IMR-90 (cell line): ENCODE results near the gene SRD5A1. TPM values are rescaled to one million over a fixed set of nuclear protein-coding genes. Genes with fewer than 3 reads are reported as not detected.

ENCODE experiments used
- ATAC-seq: fragments of 200-7000 bp; cut with Tn5 transposase; 2 replicates; pipeline ENCODE4 v1.9.1; 2020; ENCODE audit warnings: low read depth, mild to moderate bottlenecking, moderate library complexity
- BruUV-seq: library from RNA; stranded (reverse); fragments of 400-500 nt; replicated peaks from 2 replicates; lab custom pipeline; 2021; lab: Mats Ljungman, UMichigan
- CTCF ChIA-PET: fragments of 300-600 bp; formaldehyde crosslinking; extraction: SDS; loops from one replicate; lab custom pipeline; 2021; ENCODE audit warnings: antibody characterized with exemption; lab: Yijun Ruan, JAX
- POLR2A ChIA-PET: fragments of 300-600 bp; sonication (Branson Sonifier 250); formaldehyde crosslinking; loops from one replicate; lab custom pipeline; 2022; ENCODE audit warnings: antibody characterized with exemption; ENCODE audit not compliant: unreplicated experiment; lab: Charles Lee
- DNase-seq: peaks from one replicate; pipeline ENCODE4 v3.0.0; 2013
- H2AFZ ChIP-seq: replicated peaks from 2 replicates; pipeline ENCODE3; 2013; ENCODE audit warnings: low read length, mild to moderate bottlenecking; ENCODE audit not compliant: poor library complexity
- H2AK5ac ChIP-seq: 2 replicates; pipeline ENCODE4 v1.6.1; 2013; ENCODE audit warnings: low read depth, low read length, inconsistent platforms
- H2AK9ac ChIP-seq: replicated peaks from 2 replicates; pipeline ENCODE3; 2013; ENCODE audit warnings: mild to moderate bottlenecking, low read depth, low read length, moderate library complexity; ENCODE audit not compliant: poor library complexity
- H2BK120ac ChIP-seq: 2 replicates; pipeline ENCODE4 v1.6.1; 2013; ENCODE audit warnings: low read depth, low read length, inconsistent platforms
- H2BK15ac ChIP-seq: 3 replicates; pipeline ENCODE4 v1.6.1; 2013; ENCODE audit warnings: low read depth, low read length, inconsistent platforms
- H2BK20ac ChIP-seq: 2 replicates; pipeline ENCODE4 v1.6.1; 2013; ENCODE audit warnings: low read depth, mild to moderate bottlenecking, inconsistent platforms, low read length, moderate library complexity
- H2BK5ac ChIP-seq: 2 replicates; pipeline ENCODE4 v1.6.1; 2013; ENCODE audit warnings: mild to moderate bottlenecking, low read depth, low read length, inconsistent platforms; ENCODE audit not compliant: poor library complexity, severe bottlenecking
- H3K14ac ChIP-seq: replicated peaks from 2 replicates; pipeline ENCODE4 v1.6.1; 2013; ENCODE audit warnings: low read depth, low read length, inconsistent platforms
- H3K18ac ChIP-seq: 2 replicates; pipeline ENCODE4 v1.6.1; 2013; ENCODE audit warnings: low read depth, low read length, control low read depth
- H3K23ac ChIP-seq: 2 replicates; pipeline ENCODE4 v1.6.1; 2013; ENCODE audit warnings: low read depth, low read length, inconsistent platforms
- H3K27ac ChIP-seq: 2 replicates; pipeline ENCODE4 v1.5.1; 2013; ENCODE audit warnings: mild to moderate bottlenecking, control low read depth, low read length; ENCODE audit not compliant: insufficient read depth
- H3K27me3 ChIP-seq: 2 replicates; pipeline ENCODE4 v1.6.1; 2013; ENCODE audit warnings: low read length; ENCODE audit not compliant: control insufficient read depth, insufficient read depth
- H3K36me3 ChIP-seq: 2 replicates; pipeline ENCODE4 v1.6.1; 2013; ENCODE audit warnings: low read length, mixed read lengths; ENCODE audit not compliant: control insufficient read depth, insufficient read depth
- H3K4ac ChIP-seq: 2 replicates; pipeline ENCODE4 v1.6.1; 2013; ENCODE audit warnings: low read depth, low read length, inconsistent platforms
- H3K4me1 ChIP-seq: 2 replicates; pipeline ENCODE4 v1.6.1; 2013; ENCODE audit warnings: low read length, mixed read lengths; ENCODE audit not compliant: control insufficient read depth, insufficient read depth
- H3K4me2 ChIP-seq: 2 replicates; pipeline ENCODE4 v1.6.1; 2013; ENCODE audit warnings: low read depth, mild to moderate bottlenecking, control low read depth, low read length, moderate library complexity
- H3K4me3 ChIP-seq: 2 replicates; pipeline ENCODE4 v1.5.1; 2013; ENCODE audit warnings: low read depth, mild to moderate bottlenecking, control low read depth, low read length, moderate library complexity; ENCODE audit not compliant: insufficient read depth
- H3K56ac ChIP-seq: 2 replicates; pipeline ENCODE4 v1.6.1; 2013; ENCODE audit warnings: low read length, inconsistent platforms; ENCODE audit not compliant: insufficient read depth; ENCODE audit errors: extremely low read depth
- H3K79me1 ChIP-seq, 2 experiments: 2 replicates each; pipeline ENCODE4 v1.6.1; 2013; ENCODE audit warnings: low read length in 2 of 2, inconsistent platforms in 1 of 2, low read depth in 1 of 2
- H3K9ac ChIP-seq: 2 replicates; pipeline ENCODE4 v1.6.1; 2013; ENCODE audit warnings: low read depth, low read length, control low read depth
- H3K9me1 ChIP-seq: 2 replicates; pipeline ENCODE4 v1.6.1; 2013; ENCODE audit warnings: low read length, inconsistent platforms; ENCODE audit not compliant: insufficient read depth
- H3K9me3 ChIP-seq: 2 replicates; pipeline ENCODE4 v1.6.1; 2013; ENCODE audit warnings: low read length; ENCODE audit not compliant: control insufficient read depth, insufficient read depth
- H4K20me1 ChIP-seq: 2 replicates; pipeline ENCODE4 v1.6.1; 2013; ENCODE audit warnings: low read length, inconsistent platforms; ENCODE audit not compliant: insufficient read depth
- H4K5ac ChIP-seq: 2 replicates; pipeline ENCODE4 v1.6.1; 2013; ENCODE audit warnings: mild to moderate bottlenecking, low read depth, low read length, control low read depth
- H4K8ac ChIP-seq, 2 experiments: 2 replicates each; pipeline ENCODE4 v1.6.1; 2013; ENCODE audit warnings: low read depth in 2 of 2, low read length in 2 of 2, control low read depth in 1 of 2, inconsistent platforms in 1 of 2
- H4K91ac ChIP-seq: 2 replicates; pipeline ENCODE4 v1.6.1; 2013; ENCODE audit warnings: low read depth, low read length, inconsistent platforms; ENCODE audit not compliant: insufficient read depth
- BHLHE40 ChIP-seq: fragments of 150-350 bp; IDR thresholded peaks from 2 replicates; pipeline ENCODE4 v1.6.1; 2016; ENCODE audit warnings: mild to moderate bottlenecking, low read depth, low read length
- CEBPB ChIP-seq: IDR thresholded peaks from 2 replicates; pipeline ENCODE4 v1.6.1; 2012; ENCODE audit warnings: low read depth, low read length, improper control_type of control experiment
- CHD1 ChIP-seq: IDR thresholded peaks from 2 replicates; pipeline ENCODE4 v1.6.1; 2012; ENCODE audit warnings: low read depth, low read length, improper control_type of control experiment
- CTCF ChIP-seq: conservative IDR thresholded peaks from 2 replicates; pipeline ENCODE4 v1.5.1; 2012; ENCODE audit warnings: mild to moderate bottlenecking, low read depth, low read length, improper control_type of control experiment
- FOS ChIP-seq: fragments of 150-350 bp; IDR thresholded peaks from 2 replicates; pipeline ENCODE4 v1.6.1; 2016; ENCODE audit warnings: low read depth, low read length
- MAFK ChIP-seq: IDR thresholded peaks from 2 replicates; pipeline ENCODE4 v1.6.1; 2012; ENCODE audit warnings: low read depth, low read length, improper control_type of control experiment
- MAZ ChIP-seq: IDR thresholded peaks from 2 replicates; pipeline ENCODE4 v1.6.1; 2012; ENCODE audit warnings: low read depth, mild to moderate bottlenecking, low read length, improper control_type of control experiment, moderate library complexity, borderline replicate concordance
- MXI1 ChIP-seq: IDR thresholded peaks from 2 replicates; pipeline ENCODE4 v1.6.1; 2012; ENCODE audit warnings: low read depth, mild to moderate bottlenecking, low read length, moderate library complexity, borderline replicate concordance
- NFE2L2 ChIP-seq: fragments of 150-350 bp; IDR thresholded peaks from 2 replicates; pipeline ENCODE4 v1.6.1; 2016; ENCODE audit warnings: low read depth, mild to moderate bottlenecking, low read length
- POLR2A ChIP-seq: IDR thresholded peaks from 2 replicates; pipeline ENCODE4 v1.6.1; 2012; ENCODE audit warnings: mild to moderate bottlenecking, low read depth, low read length
- RAD21 ChIP-seq: IDR thresholded peaks from 2 replicates; pipeline ENCODE4 v1.6.1; 2012; ENCODE audit warnings: low read length, improper control_type of control experiment
- RCOR1 ChIP-seq: IDR thresholded peaks from 2 replicates; pipeline ENCODE4 v1.6.1; 2012; ENCODE audit warnings: mild to moderate bottlenecking, low read length, improper control_type of control experiment; ENCODE audit not compliant: insufficient replicate concordance
- RFX5 ChIP-seq: IDR thresholded peaks from 2 replicates; pipeline ENCODE4 v1.8.0; 2012; ENCODE audit warnings: low read depth, mild to moderate bottlenecking, low read length, moderate library complexity
- SMC3 ChIP-seq: fragments of 150-350 bp; IDR thresholded peaks from 2 replicates; pipeline ENCODE4 v1.6.1; 2016; ENCODE audit warnings: low read depth, mild to moderate bottlenecking, antibody characterized with exemption, low read length, moderate library complexity
- USF2 ChIP-seq: fragments of 150-350 bp; IDR thresholded peaks from 2 replicates; pipeline ENCODE4 v1.6.1; 2017; ENCODE audit warnings: mild to moderate bottlenecking, antibody characterized with exemption, low read length, low read depth
- WGBS, 2 experiments: methylation state at CpG; one replicate each; pipeline versions ENCODE4 v1.1.5 to v1.1.7; 2013; ENCODE audit warnings: missing lambda C conversion rate in 2 of 2; ENCODE audit not compliant: insufficient read length in 1 of 2; ENCODE audit errors: extremely low coverage in 2 of 2; 5-methylcytosine and 5-hydroxymethylcytosine counted together
- dilution Hi-C: fragments of 300-500 bp; cut with HindIII; formaldehyde crosslinking; loops from one replicate; pipeline ENCODE4 v1.14.3; 2018; ENCODE audit warnings: low sequenced_read_pairs; ENCODE audit not compliant: unreplicated experiment
- in situ Hi-C: fragments of 300-500 bp; cut with MboI; formaldehyde crosslinking; loops from 3 replicates; pipeline ENCODE4 v1.14.3; 2019; ENCODE audit warnings: low sequenced_read_pairs, inconsistent platforms, mixed read lengths
- intact Hi-C: fragments of 100-400 bp; cut with micrococcal nuclease; formaldehyde crosslinking; loops from 2 replicates; pipeline ENCODE4 v1.10.0; 2022
- polyA plus RNA-seq, 3 experiments: library from polyadenylated mRNA; depleted of rRNA; stranded (reverse); fragments of >200 nt; gene quantifications; 2 replicates each; pipeline ENCODE4 v1.2.3, GENCODE V29; 2012; ENCODE audit warnings: low replicate concordance in 1 of 3
- total RNA-seq: library from RNA; depleted of rRNA; stranded (reverse); fragments of >200 nt; gene quantifications from 2 replicates; pipeline ENCODE4 v1.2.3, GENCODE V29; 2012
- TF ChIP-seq, protein P1 (sequence below): fragments of 150-350 bp; IDR thresholded peaks from 2 replicates; pipeline ENCODE4 v1.6.1; 2016; ENCODE audit warnings: low read depth, mild to moderate bottlenecking, low read length, moderate library complexity, borderline replicate concordance

SRD5A1 gene
- total and polyA plus RNA-seq, 2 of the 4 experiments (the other 2 are of a cell fraction): 6.3 to 18.2 TPM

DNA sequence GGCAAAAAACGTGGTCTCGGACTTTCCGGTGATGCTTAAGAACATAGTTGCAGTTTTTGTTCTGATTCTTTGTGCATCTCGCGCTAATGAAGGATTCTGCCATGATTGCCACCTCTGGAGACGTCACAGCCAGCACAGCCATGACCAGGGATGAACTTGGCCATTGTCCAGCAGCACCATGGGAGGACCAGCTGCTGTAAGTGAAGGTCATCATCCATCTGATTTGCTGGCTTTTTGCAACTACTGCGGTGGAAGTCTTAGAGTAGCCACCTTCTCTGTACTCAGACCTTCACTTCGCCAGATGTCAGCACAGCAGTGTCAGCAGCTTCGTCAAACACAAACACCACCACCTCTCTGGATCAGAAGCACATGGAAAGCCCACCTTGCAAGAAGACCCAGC lies 46.1 kb upstream of the SRD5A1 start:
- 72% methylated on average over 7 of the region's 9 CpGs; no CpG with 5 or more reads in 1 of the 2 experiments for WGBS, 2 experiments
- H2BK5ac ChIP-seq: no peak overlapping the region
- no peaks in the 10 kb centered on the region for H4K20me1 ChIP-seq
- H2AFZ ChIP-seq: no peak overlapping the region
- H4K91ac ChIP-seq: no peak overlapping the region
- no peak overlapping the region for H3K4ac ChIP-seq
- no TSS peak for BruUV-seq
- H2BK20ac ChIP-seq: no peak overlapping the region
- no peak overlapping the region for H2AK5ac ChIP-seq
- H4K8ac ChIP-seq: no peak overlapping the region
- POLR2A ChIA-PET: no interaction called here
- dilution Hi-C loops (no loop called here), in situ Hi-C loops (no loop called here), intact Hi-C loops (no loop called here)
- no peak overlapping the region for H4K5ac ChIP-seq
- H3K36me3 ChIP-seq: no peaks in the 10 kb centered on the region
- no peak overlapping the region for H3K18ac ChIP-seq
- no peak overlapping the region for H3K27ac ChIP-seq
- no peak overlapping the region for H2BK120ac ChIP-seq
- no peak for ATAC-seq
- no peak overlapping the region for H3K23ac ChIP-seq
- no peaks in the 10 kb centered on the region for H3K9me3 ChIP-seq
- H3K9me1 ChIP-seq: no peaks in the 10 kb centered on the region
- H3K27me3 ChIP-seq: peaks cover 33% of the 10 kb centered on the region
- no peak overlapping the region for H3K14ac ChIP-seq
- H3K4me1 ChIP-seq: peaks cover 5% of the 10 kb centered on the region; the same call in 1 of the 2 replicates
- H3K79me1 ChIP-seq: no peaks in the 10 kb centered on the region
- no peak overlapping the region for H3K56ac ChIP-seq
- CTCF ChIA-PET: interaction anchor here (0.6 kb wide), 1 partner anchor 58 kb away, joined by 4 read pairs; no protein-coding TSS in a partner anchor
- no peak overlapping the region for H2AK9ac ChIP-seq
- H3K9ac ChIP-seq: no peak overlapping the region
- TF ChIP-seq MAZ: no peak
- no peak for TF ChIP-seq SMC3
- TF ChIP-seq FOS: no peak
- no peak for TF ChIP-seq USF2
- TF ChIP-seq, protein P1, sequence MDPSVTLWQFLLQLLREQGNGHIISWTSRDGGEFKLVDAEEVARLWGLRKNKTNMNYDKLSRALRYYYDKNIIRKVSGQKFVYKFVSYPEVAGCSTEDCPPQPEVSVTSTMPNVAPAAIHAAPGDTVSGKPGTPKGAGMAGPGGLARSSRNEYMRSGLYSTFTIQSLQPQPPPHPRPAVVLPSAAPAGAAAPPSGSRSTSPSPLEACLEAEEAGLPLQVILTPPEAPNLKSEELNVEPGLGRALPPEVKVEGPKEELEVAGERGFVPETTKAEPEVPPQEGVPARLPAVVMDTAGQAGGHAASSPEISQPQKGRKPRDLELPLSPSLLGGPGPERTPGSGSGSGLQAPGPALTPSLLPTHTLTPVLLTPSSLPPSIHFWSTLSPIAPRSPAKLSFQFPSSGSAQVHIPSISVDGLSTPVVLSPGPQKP: no peak
- TF ChIP-seq BHLHE40: no peak
- TF ChIP-seq NFE2L2: no peak
- no peak for TF ChIP-seq RCOR1
- TF ChIP-seq CTCF: no peak
- TF ChIP-seq RFX5: no peak
- TF ChIP-seq CEBPB: no peak
- TF ChIP-seq MXI1: no peak
- TF ChIP-seq POLR2A: no peak
- no peak for TF ChIP-seq RAD21
- TF ChIP-seq CHD1: no peak
- TF ChIP-seq MAFK: no peak
- H2BK15ac ChIP-seq: no peak overlapping the region
- no peak for DNase-seq
- H3K4me2 ChIP-seq: no peak overlapping the region
- no peak overlapping the region for H3K4me3 ChIP-seq
